ENCODE data around the gene UBR2.
A peak's percentile ranks its signal among the peaks of the same experiment; 100 is the strongest.
"Not testable (repeated sequence)": the region's sequence is repeated elsewhere in the genome, so short reads cannot be mapped to it uniquely, and the experiment has no call there.

The UBR2 gene

GRCh38 chr6:42727627-42728026 lies 163.8 kb downstream of the UBR2 start:
- peak in 1 of 14 donors; percentile 23 for DNase-seq

DNA sequence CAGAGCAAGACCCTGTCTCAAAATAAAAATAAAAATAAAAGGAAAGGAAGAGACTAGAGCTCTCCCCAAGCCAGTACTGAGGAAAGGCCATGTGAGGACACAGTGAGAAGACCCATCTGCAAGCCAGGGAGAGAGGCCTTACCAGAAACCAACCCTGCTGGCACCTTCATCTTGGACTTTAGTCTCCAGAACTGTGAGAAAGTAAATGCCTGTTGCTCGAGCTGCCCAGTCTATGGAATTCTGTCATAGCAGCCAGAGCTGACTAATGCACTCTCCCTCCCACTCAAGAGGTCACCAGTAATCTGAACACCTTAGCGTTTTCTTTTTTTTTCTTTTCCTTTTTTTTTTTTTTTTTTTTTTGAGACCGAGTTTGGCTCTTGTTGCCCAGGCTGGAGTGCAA lies 165.9 kb downstream of the UBR2 start:
- no peak for DNase-seq

DNA sequence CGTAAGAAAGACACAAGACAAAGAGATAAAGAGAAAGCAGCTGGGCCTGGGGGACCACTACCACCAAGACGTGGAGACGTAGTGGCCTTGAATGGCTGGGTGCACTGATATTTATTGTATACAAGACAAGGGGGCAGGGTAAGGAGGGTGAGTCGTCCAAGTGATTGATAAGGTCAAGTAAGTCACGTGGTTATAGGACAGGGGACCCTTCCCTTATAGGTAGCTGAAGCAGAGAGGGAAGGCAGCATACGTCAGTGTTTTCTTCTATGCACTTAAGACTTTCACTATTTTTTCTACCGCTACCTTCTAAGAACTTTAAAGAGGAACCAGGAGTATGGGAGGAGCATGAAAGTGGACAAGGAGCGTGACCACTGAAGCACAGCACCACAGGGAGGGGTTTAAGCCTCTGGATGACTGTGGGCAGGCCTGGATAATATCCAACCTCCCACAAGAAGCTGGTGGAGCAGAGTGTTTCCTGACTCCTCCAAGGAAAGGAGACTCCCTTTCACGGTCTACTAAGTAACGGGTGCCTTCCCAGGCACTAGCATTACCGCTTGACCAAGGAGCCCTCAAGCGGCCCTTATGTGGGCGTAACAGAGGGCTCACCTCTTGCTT lies 170.1 kb downstream of the UBR2 start:
- DNase-seq = not testable (repeated sequence)

GRCh38 chr6:42735976-42736375 lies 172.1 kb downstream of the UBR2 start:
- no peak for DNase-seq

DNA sequence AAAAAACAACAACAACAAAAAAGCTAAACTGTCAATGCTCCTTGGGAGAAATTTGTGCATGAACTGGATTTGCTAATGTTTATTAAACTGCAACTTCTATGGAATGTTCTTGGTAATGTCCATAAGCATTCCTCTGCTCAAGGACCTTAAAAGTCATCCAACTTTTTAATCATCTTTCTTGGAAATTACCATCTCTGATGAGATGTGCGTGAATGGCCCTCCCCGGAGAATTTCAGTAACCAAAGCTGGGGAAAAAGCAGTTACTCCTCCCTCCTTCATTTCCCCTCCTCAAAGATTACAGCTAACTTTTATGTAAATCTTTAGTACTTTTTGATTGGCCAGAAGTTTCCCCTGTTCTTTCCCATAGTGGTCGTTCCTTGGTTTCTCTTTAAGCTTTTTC lies 176.9 kb downstream of the UBR2 start:
- no peak for DNase-seq

GRCh38 chr6:42742116-42742894 lies 178.5 kb downstream of the UBR2 start:
- no peak for DNase-seq
